ENCODE measurements around the gene LIFR.

Gene LIFR

DNA sequence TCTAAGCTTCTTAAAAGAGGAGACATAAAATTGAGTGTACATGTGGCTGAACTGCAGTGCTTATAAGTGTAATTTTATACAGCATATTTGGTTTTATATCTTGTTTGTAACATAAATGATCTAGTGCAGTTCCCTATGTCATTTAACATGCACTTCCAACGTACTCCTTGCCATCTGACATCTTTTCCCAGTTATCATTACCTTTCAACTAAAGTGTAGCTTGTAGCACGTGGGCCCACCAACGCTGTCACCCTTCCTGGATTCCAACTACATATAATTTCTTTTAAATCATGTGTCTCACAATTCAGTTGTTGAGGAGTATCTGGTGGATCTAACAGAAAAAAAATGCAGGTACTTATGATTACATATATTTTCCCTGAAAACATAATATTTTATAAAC, 50.1 kb downstream of the LIFR start:
- DNase-seq = no peak

DNA sequence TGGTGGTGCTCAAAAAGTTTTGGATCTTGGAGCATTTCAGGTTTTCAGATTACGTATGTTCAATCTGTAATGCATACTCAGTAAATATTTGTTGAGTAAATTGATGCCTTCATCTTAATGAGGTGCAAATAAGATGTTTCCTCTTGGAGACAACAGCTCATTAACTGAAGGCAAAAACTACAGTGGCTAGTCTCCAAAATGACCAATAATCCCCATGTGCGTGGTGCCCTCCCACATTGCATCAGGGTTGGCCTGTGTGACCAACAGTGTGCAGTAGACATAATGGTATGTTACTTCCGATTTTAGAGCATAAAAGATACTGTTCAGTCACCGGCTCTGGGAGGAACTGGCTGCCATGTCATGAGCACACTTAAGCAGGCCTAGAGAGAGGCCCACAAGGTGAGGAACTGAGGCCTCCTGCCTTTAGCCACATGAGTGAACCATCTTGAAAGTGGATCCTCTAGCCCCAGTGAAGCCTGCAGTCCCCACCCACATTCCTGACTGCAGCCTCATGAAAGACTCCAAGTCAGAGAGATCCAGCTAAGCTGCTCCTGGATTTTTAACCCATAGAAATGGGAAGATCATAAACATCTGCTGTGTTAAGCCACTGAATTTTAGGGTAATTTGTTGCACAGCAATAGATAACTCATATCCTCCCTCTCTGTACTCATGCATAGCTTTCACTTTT, 55.7 kb downstream of the LIFR start:
- no peak for DNase-seq

DNA sequence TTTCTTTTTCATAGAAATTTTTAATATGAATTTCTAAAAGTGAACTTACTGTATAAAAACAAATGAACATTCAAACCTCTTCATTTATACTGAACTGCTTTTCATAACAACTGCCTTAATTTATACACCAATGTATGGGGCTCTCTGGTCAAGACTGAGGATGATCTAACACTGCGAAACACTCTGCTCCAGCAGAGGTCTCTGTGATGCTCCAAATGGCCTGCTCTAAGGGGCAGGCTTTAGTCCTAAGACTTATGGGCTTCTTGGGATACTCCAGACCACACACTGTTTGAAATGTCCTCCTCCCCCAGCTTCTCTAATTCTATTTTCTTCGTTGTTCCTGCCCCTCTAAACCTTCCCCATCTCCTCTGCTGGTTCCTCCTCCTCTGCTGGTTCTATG, 58.5 kb downstream of the LIFR start:
- DNase-seq = no peak

DNA sequence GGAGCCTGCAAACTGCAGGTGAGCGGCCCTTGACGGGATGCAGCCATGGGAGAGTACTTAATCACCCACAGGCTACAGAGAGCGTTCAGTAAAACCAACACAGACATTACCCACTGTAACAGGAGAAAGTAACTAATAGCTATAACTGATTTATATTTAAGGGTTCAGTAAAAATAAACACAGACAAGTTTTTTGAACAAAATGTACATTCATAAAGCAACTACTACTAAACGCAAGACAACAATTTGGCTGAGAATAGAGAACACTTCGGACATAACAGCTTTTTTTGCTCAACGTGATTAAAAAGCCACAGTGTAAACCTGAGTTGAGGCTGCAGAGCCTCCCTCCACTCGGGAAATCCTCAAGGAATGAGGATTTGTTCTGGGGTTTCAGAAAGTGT, 61.7 kb downstream of the LIFR start:
- no peak for DNase-seq

DNA sequence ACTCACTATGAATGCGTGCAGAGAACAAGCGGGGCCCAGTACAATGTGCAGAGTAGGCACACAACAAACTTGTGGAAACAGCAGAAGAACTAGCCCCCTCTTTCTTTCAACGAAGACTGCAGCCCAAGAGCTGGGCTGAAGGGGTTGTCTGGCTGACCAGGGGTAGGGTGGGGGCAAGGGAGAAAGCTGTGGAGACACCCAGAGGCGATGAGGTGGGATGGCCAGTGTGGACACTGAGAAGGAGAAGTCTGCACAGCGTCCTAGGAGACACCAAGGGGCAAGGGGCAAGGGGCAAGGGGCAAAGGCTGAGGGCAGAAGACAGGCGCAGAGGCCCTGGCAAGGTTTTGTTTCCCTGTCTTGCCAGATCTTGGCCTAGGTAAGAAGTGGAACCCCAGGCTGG, 62.3 kb downstream of the LIFR start:
- DNase-seq = no peak

DNA sequence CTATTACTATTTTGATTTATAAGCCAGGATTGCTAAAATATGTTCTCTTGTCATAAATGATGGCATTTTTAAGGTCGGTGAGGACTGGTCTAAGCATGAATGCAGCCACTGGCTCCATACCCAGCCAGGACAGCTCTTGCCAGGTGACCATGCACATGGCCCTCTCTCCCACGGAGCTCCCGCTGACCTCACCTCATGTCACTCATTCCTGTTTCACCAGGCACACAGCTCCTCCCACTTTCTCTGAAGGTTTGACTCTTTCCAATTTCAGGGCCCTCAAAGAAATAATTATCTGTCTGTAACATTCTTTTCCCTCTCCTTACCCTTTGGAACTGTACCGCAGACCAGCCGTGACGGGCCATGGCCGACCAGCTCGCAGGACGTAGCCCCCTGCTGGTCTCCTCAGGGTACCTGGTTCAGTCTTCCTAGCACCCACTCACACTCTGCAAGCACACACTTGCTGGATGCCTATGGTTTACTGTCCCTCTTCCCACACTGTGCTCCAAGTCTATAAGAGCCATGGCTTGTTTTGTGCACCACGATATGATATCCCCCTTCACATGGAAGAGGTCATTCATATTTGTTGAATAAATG, 72.5 kb downstream of the LIFR start:
- no peak for DNase-seq

DNA sequence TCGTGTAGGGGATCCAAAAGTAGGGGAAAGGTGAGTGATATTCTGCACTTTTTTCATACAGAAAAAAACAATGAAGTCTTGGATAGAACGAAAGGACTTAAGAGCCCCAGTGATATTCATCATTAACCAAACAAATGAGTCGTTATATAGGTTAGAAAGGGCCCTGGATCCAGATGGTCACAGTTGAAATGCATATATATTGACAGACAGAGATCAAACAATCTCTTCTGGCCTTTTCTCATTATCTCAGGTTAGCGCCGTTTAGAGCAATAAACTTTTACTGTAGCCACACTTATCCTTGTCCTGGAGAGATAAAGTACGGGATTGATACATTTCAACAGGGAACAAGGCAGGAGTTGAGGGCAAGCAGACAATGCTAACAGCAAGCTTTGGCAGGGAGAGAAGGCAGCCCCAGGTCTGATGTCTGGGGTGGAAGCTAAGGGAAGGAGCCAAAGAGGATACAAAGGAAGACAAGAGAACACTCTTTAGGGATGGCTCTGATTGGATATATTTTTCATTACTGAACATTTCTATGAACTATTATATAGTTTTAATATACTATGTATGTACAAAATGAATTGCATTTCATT, 77.0 kb downstream of the LIFR start:
- no peak for DNase-seq

DNA sequence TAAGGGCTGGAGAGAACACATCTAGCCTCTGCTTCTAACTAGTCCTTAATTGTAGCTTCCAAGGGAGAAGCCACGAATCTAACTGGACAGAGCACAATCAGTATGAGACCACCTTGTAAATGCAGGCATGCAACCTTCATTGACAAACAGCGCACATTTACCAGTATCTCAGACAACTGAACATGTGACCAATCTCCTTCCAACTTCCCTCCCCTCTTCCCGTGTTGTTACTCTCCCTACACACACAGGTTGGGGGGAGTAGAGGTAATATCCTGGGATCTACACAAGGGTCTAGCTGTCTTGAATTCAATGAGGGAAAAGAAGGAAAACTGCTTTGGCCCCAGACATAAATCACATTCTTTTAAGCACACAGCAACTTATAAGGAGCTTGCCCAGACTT, 77.6 kb downstream of the LIFR start:
- no peak for DNase-seq

DNA sequence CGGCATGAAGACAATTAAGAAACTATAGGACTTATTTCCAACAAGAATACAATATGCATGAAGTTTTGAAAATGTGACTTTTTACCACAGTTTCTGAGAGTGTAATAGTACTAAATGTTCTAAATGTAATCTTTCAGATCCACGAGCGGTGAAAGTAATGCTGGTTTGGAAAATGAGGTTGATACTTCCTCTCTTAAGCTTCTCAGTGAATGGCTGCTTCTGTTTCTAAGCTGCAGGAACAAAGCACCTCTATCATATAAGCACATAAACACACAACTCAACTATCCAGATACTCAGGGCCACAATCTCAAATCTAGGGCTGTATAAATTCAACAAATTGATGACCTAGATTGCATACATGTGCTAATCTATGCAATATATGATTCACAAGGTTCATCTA, 78.3 kb downstream of the LIFR start:
- no peak for DNase-seq

DNA sequence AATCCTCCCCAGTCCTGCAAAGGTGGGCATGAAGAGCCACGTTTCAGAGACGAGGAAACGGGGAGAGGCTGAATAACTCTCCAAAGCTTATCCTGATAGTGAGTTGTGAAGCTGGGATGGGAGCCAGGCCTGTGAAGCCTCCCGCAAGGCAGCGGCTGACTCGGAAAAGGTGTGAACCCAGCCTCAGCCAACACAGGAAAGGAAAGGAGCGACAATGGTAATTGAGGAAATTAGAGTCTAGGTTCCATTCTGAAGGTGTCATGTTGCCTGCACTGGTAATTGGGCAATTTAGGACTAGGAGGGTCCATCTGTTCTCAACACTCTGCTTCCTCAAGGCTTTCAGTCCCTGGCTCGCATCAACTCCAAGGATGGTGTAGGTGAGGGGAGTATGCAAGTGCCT, 83.4 kb downstream of the LIFR start:
- no peak for DNase-seq

DNA sequence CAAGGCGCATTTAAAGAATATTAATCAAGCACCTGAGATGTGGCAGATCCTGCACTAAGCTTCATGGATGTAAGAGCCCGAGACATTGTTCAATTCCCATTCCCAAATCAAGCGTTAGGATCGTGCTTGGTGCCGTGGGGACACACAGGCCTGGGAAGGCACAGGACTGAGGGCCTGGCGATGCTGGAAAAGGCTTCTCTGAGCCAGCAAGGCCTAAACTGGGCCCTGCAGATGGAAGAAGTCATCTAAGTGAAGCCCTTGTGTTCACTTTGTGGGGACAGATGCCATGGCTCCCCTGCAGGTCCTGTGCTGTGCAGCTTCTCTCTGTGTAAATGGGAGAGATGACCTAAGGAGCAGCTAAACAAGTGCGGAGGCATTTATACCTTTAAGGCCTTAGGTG, 83.9 kb downstream of the LIFR start:
- no peak for DNase-seq

DNA sequence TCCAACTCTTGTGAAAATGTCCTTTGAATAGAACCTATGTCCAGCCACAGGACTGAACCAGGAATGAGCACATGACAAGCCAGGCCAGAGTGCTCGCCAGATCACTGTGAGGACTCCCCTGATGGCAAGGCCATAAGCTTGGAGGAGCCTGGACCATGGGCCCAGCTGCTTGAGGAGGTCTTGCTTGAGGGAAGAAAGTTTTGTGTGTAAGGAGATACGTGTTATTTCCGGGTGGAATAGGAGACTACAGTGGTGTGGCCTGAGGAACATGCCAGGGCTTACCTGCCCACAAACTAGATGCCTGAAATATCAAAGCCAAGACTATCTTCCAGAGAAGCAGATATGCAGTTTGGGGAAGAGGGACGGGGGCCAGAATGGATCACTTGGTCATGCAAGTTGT, 84.7 kb downstream of the LIFR start:
- DNase-seq = no peak

DNA sequence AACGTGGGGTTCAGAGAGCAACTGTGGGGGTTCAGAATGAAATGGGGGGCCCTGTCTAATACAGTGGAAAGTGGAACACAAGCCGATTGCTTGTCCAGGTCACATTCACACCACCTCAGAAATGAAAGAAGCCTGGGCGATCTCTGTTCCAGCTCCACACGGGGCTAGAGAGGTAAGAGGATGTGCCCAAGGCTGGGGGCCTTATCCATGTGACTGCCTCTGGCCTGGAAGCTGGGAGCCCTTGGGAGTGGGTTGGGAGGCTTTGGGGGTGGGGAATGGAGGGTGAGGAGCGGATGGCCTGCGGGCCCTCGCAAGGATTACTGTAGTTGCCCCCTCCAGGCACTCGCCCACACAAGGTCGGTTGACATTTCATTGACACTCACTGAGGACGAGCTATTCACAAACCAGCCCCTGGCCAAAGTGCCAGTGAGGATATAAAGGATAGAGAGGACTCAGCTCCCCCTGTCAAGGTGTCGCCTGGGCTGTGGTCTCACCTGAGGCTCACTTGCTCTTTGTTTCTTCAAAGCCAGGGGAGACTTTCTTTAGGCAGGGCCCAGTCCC, 86.7 kb downstream of the LIFR start:
- no peak for DNase-seq

DNA sequence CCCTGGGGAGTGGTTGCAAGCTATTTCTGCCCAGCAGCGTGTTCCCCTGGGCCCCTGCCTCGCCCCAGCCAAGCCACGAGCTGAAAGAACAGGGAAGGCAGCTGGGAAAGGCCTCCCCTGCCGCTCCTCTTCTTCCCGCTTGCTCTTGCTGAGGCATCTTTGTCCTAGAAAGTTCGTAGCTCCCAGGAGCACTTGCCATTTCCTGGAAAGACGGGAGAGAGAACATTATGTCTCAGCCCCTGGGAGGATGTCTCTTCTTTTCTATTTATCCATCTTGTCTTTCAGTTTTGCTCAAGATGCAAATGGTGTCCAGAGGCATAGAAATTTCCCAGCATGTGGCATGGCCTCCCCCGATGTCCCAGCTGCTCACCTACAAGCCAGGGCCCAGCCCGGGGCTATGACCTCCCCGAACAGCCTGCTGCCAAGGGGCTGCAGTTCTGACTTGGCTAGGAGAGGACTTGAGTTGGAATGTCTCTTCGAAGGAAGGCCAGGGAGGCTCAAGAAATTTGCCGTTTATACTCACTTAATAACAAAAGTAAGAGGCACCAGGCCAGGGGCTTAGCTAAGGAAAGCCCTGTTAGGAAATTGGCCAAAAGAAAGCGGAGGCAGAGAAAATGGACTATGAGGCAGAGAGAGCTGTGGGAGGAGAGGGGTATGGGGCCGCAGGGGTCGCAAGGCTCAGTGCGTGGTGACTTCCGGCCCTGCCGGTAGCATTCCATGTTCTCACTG, 87.3 kb downstream of the LIFR start:
- DNase-seq = no peak

DNA sequence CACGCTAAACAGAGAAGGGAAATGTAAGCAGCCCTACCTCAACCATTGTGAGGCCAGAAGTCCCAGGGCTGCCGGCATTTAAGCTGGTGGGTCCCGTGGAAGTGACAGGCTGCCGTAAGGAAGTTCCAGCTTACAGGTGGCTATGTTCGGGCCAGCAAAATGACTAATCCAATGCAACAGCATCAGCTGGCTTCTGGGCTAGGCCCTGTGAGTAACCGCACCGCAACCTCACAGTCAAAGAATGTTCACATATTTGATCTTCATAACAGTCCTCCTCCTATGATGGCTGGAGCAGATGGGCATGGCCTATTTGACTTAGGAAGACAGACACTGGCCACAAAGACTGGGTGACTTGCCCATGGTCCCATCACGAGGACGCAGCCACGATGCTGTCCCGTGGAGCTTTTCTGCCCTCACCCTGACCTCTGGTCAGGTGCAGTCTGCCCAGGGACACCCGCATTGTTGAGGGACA, 88.2 kb downstream of the LIFR start:
- DNase-seq = no peak

DNA sequence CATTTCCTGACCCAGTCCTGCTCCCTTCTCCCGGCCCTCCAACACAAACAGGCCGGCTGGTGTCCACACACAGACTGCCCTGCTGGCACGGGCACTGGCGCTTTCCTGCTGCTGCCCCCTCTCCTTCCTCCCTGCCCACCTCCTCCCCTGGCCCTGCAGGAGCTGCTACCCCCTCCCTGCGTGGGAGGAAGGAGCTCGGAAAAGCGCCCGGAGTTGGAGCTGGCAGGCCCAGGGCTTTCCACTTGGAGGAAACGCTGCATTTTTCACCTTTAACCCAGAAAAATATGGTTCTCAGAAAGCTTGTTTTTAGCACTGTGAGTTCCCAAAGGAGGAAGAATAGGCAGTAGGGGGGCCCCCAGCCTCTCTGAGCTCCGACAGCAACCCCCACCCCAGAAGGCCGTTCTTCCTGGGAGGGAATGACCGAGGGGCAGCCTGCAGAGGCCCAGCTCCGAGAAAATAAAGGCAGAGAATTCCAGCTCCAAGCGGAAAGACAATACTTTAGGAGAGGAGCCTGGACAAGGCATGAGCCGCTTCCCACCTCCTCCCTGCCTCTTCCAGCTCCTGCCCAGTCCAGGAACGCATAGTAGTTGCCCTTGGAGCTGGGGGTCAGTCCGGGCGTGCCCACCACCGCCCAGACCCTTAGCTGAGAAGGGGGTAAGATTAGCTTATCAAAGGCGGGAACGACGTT, 88.9 kb downstream of the LIFR start:
- no peak for DNase-seq

DNA sequence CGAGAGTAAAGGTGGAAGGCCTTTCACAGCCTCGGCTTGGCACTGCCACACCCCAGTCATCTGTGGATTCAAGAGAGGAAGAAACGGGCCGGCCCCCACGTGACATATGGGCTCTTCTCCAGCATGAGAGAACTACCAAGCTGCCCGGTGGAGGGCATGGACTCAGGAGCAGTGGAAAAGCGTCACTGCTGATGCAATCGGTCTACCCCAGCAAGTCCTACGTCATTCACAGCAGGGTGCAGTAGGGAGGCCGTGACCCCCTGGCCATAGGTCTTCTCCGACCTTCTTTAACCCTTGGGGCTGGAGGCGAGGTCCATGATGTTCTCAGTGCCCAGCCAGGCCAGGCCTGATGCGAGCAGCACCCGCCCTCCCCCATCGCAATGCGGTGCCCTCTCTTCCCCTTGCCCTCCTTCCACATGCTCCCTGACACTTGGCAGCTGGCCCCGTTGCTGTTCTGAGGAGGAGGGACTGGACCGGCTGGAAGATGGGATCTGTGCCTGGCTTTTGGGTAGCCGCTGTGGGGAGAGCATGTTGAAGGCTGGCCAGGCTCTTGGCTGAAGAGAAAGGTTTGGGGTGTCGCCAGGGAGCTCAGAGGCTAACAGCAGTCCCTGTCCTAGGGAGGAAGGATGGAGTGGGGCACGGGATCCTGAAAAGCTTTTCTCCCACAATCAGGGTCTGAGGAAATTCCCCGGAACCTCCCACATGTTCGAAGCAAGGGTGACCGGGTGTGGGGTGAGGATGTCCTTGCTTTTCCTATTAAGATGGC, 89.8 kb downstream of the LIFR start:
- no peak for DNase-seq

DNA sequence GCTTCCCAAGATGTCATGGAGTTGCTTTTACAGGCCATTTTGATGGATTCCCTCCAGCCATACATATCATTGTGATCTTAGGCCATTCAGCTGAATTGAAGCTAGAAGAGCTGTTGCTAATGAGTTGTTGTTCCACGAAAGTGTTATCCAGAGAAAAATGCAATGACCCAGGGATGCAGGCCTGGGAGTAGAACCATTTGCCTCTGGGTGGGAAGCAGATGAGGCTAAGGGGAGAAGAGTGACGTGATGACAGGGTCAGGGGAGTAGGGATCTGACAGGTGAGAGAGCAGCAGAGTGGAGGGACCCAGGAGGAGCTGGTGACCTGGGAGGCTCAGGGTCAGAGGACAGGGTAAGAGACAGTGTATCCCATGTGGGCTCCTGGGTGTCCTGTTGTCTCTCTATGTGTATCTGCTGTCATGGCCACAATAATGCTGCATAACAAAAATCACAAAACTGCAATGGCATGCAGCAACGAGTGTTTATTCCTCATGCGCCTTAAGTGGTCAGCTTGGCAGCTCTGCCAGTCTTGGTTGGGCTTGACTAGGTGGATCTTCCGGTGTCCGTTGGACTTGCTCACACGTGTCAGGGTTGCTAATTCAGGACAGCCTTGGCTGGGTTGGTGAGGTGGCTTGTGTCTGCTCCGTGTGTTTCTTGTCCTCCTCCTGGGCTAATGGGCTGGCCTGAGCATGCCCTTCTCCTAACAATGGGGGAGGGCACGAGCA, 90.6 kb downstream of the LIFR start:
- DNase-seq = no peak

DNA sequence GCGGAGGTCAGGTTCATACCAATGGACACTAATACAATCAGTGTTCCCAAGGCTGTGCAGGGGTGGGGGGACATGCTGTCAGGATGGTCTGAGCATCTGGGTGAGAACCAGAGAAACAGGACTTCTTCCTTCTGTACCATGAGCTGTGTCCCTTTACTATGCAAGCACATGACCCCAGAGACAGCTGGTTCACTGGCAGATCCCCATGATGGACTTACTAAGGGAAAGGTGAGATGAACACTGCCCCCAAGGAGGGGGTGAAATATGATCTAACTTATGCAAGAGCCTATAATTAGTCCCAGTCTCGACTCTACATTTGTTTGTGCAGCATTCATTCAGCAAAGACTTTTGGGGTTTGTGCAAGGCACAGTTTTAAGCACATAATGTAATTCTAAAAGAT, 91.4 kb downstream of the LIFR start:
- DNase-seq = no peak

DNA sequence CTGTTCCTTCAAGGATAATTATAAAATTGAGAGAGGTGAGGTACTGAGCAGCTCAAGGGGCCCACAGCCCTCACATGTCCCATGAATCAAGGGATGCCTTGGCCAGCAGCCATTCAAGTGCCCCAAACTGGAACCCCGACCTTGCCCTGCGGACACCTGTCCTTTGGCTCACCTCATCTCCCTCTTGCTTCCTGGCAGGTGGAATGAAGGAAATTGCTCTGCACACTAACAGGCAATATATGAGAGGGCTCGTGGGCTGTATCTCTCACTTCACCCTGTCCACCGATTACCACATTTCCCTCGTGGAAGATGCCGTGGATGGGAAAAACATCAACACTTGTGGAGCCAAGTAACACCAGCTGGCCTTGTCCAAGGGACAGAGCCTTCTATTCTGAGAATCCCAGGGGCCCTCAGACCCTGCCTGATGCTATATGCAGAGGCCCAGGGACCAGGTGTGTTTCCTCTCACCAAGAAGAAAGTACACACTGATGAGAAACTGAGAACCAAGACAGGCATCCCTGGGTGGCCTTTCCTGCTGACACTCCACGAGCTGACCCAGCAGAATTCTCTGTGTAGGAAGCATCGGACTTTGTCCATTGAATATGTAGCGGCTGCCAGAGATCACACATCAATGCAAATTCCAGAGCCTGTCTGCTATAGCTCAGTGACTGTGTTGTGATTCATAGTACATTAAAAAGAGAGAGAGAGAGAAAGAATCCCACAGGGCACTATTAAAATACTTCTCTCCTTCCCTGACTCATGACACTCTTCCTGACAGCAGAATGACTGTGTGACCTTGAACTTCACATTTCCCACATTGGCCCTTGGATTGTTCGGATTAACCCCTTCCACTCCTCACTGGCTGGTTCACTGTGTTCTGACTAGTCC, 92.6 kb downstream of the LIFR start:
- DNase-seq = no peak

All from inflammatory macrophage (primary cell).